ENCODE results near the gene PSMA7.

The PSMA7 gene

DNA sequence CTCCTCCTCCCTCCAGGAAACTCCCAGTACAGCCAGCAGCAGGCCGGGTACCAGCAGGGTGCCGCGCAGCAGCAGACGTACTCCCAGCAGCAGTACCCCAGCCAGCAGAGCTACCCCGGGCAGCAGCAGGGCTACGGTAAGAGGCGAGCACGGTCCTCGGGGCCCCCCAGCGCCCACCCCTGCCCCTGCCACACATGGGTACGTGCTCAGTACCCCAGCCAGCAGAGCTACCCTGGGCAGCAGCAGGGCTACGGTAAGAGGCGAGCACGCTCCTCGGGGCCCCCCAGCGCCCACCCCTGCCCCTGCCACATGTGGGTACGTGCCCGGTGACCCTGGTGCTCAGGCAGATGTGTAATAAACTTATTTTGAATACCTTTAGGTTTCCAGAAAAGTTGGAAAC, 29.5 kb upstream of the PSMA7 start:
- DNase-seq (ENCODE audit: low read depth, low spot score): no peak

DNA sequence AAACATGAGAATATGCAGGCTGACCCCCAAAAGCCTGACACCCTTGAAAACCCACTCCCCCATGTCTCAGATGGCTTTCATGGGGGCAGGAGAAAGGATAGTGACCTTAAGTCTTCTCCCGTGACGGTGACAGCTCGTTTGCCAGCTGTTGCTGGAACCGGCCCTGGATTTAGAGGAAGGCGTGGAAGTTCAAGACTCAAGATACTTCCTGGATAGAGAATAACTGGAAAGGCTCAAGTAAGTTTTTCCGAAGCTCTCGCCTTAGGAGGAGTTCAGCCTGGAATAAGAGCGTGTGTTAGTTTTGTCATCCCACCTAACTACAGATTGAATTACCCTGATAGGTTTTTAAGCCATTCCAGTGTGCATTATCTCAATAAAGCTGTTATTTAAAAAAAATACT, 28.1 kb upstream of the PSMA7 start:
- no peak for DNase-seq (ENCODE audit: low read depth, low spot score)

DNA sequence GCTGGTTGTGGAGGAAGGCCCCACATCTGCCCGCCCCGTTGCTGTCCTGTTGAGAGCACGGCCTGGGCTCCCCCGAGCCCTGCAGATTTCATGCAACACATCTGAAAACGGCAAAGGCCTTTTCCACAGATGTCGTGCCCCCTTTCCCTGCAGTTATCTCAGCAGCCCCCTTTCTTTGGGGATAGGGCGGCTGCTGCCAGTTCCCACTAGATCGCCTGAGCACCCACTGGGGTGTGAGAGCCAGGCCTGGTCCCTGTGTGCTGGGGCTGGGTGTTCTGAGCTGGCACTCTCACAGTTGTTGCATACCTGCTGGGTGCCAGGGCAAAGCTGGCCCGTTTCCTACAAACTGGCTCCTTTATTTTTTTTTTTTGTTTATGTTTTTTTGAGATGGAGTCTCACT, 27.3 kb upstream of the PSMA7 start:
- no peak for DNase-seq (ENCODE audit: low read depth, low spot score)

DNA sequence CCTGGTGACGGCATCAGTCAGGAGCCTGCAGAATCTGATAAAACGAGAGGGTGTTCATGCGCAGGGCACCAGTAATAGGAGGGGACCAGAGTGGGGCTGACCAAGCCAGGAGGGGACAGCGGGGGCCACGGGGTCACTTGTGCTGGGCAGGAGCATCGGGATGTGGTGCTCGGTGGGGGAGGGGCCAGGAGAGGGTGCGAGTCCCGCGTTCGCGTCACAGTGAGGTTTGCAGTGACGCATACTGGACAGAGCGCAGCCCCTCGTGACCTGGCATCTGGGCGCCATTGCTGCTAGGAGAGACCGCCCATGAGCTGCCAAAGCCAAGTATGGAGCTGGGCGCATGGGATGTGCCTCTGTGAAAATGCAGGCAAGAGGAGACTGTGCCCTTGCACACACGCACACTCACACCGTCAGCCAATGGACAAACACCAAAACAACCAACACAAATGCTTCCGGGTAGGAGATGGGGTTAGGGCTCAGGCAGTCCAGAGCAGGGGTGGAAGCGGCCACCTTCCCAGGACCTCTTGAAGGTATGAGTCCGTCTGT, 25.8 kb upstream of the PSMA7 start:
- DNase-seq (ENCODE audit: low read depth, low spot score): no peak

DNA sequence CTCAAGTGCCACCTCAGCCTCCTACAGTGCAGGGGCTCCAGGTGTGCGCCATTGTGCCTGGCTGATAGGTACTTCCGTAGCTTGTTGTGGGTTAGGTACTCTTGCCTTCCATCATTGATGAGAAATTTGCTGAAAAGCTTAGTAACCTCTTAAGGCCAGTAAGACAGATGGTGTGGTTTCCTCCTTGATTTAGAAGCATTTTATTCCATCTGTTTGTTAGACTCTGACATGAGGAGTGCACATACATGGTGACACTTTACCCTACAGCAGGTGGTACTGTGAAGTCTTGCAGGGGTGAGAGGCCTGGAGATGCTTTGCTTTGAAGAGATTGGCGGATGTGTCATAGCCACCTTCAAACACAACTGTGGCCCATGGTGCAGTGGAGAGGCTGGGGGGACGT, 24.9 kb upstream of the PSMA7 start:
- no peak for DNase-seq (ENCODE audit: low read depth, low spot score)

DNA sequence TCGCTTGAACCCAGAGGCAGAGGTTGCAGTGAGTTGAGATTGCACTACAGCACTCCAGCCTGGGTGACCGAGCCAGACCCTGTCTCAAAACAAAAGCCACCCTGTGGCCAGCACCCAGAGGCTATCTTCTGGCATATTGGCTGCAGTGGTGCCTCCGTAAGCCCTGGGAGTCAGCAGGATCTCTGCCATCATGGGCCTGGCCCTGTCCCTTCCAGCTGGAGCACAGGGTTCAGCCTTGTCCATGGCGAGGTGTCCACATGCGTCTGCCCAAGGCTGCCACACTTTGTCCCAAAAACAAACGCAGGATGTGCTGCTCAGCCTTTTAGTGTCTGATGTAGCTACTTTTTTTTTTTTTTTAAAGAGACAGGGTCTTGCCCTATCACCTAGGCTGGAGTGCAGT, 24.3 kb upstream of the PSMA7 start:
- no peak for DNase-seq (ENCODE audit: low read depth, low spot score)

DNA sequence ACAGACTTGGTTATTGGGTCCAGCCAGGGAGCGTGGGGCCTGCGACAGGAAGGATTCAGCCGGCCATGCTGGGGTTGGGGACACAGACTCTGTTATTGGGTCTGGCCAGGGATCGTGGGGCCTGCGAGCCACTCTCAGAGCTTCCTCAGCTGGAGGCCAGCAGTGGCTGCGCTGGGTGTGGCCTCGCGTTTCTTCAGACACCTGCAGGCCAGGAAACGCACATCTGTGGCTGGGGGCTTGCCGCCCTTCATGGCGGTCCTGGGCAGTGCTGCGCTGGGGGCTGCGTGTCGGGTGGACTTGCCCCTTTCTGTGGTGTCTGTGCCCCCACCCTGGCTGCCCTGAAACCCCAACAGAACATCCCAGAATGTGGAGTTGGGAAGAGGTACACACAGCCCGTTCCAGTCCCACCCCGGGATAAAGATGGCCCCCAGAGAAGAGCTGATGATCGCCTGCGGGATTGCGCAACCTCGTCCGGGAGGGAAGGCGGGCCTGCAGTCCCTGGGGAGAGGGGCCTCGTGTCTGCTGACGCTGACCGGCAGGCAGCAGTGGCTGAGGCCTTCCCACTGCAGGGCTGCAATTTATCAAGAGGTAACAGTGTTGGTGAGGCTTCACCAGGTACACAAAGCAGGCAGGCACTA, 22.7 kb upstream of the PSMA7 start:
- no peak for DNase-seq (ENCODE audit: low read depth, low spot score)

DNA sequence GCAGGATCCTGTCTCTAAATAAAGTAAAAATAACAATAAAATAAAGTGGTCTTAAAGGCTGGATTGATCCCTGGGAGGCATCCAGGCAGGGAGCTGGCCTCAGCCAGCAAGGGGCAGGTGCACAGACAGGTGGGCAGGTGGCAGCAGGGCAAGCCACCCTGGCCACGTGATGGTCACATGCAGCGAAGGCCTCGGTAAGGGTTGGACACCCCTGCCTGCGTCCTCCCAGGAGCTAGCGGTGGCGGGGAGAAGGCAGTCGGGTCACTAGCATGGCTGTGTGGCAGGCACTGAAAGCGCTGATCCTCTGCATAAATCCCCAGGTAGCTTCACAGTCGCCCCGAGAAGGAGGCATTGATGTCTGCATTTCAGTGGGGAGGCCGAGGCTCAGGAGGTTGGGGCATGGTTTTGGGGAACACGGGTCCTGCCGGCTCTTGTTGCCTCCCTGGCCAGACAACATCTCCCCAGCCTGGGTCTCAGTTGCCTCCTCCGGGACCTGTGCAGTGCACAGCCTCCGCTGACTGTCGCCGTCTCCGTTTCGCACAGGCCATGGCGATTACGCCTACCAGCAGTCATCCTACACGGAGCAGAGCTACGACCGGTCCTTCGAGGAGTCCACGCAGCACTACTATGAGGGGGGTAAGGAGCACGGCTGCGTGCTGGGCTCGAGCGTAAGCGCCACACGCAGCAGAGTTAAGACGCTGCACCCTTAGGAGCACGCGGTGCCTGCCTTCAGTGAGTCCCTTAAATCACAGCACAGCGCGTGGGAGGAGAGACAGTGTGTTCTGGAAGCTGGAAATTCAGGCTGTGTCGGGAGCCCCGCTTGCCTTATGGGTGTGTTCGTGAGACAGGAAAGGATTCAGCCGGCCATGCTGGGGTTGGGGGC, 21.9 kb upstream of the PSMA7 start:
- DNase-seq (ENCODE audit: low read depth, low spot score): no peak

DNA sequence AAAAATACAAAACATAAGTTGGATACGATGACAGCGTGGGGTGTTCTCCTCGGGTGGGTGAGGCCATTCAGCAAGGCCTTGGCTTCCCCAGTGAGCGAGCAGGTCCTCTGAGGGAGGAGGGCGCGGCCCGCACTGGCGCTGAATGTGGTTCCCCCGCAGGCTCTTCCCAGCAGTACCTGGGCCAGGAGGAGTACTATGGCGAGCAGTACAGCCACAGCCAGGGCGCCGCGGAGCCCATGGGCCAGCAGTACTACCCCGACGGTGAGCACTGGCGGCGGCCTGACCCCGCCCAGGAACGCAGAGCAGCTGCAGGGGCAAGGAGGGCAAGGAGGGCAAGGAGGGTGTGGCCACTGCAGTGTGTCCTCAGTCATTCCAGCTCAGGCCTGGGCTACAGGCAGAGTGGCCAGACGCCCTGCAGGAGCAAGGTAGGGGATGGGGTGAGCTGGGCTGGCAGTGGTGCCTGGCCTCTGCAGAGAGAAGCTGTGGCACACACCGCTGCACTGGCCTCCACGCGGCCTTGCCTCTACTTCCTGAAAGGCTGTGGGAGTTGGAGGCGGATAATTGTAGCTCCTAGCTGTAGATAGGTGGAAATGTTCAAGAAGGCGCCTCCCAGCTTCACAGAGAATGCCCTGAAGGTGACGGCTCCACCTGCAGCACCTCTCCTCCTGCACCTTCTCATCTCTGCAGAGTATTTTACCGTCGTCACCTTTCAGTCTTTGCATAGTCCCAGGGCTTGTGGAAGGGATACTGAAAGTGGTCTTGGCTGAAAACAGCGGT, 21.0 kb upstream of the PSMA7 start:
- DNase-seq (ENCODE audit: low read depth, low spot score): no peak

DNA sequence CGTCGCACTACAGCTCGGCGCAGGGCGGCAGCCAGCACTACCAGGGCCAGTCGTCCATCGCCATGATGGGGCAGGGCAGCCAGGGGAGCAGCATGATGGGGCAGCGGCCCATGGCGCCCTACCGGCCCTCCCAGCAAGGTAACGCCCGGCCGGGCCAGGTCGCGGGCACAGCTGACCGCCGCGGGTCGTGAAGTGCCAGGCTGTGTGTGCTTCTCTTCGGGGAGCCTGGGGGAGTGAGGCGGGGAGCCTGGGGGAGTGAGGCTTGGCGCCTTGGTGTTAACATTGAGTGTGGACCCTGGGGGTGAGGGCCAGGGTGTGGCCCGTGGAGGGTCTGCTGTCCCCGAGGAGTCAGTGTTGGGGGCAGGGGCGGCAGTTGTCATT, 20.3 kb upstream of the PSMA7 start:
- no peak for DNase-seq (ENCODE audit: low read depth, low spot score)

DNA sequence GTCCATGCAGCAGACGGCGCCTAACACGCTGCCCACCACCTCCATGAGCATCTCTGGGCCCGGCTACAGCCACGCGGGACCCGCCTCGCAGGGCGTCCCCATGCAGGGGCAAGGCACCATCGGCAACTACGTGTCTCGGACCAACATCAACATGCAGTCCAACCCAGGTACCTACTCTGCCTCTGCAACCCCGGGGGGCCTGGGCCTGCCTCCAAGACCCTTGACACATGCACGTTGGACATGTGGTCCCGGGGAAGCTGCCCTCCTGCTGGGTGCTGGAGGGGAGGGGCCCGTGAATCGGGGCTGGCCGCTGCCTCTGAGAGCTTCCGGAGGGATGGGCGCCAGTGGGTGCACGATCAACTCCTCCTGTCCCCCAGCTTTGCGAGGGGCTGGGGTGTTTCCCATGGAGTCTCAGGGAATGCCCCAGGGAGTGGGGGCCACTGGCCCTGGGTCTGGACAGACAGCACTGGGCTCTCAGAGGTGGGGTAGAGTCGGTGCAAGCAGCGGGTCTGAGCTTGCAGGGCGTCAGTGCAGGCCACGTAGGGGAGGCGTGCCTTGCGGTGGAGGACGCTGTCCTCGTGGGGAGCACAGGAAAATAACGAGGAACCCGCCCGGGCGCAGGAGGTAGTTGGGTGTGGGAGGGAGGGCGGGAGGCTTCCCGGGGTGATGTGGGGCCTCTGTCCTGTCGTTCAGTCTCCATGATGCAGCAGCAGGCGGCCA, 19.7 kb upstream of the PSMA7 start:
- no peak for DNase-seq (ENCODE audit: low read depth, low spot score)

DNA sequence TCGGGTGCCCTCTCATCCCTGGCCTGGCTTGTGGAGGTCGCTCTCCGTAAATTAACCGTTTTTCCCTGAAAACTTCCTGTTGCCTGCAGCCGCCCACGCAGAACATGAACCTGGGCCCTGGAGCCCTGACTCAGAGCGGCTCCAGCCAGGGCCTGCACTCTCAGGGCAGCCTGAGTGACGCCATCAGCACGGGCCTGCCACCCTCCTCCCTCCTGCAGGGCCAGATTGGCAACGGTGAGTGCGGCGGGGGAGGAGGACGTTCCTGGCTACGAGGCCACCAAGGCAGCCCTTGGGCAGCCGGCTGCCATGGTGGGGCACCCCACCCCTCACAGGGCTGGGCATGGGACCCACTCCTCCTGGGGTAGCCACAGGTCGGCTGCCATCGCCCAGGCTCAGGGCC, 18.2 kb upstream of the PSMA7 start:
- no peak for DNase-seq (ENCODE audit: low read depth, low spot score)

DNA sequence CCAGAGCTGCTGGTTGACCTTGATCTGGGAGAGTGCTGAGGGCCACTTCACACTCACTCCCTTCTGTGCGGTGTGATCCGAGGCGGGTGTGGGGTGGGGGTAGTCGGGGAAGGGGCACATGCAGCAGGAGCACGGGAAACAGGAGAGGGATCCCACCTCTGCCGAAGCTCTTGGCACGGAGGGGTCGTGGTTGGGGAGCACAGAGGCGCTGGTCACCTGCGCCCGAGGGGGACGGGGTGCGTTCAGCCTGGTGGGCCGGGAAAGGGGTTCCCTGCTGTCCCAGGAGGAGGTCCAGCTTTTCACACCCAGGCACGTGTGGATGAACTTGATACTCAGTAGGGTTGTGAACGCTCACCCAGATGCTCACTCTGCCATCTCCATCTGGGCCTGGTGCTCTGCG, 17.7 kb upstream of the PSMA7 start:
- DNase-seq (ENCODE audit: low read depth, low spot score): no peak

DNA sequence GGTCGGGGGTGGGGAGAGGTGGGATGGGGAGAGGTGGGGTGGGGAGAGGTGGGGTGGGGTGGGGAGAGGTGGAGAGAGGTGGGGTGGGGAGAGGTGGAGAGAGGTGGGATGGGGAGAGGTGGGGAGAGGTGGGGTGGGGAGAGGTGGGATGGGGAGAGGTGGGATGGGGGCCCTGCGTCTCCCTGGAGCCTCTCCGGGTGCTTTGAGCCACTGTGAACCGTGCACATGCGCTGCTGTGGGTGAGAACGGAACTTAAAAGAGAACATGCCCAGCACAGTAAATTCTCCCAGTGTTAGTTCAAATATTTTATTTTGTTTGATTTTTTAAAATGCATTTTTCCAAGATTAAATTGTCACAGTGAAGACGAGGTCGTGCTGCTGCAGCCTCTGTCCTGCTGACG, 17.1 kb upstream of the PSMA7 start:
- DNase-seq (ENCODE audit: low read depth, low spot score): no peak

DNA sequence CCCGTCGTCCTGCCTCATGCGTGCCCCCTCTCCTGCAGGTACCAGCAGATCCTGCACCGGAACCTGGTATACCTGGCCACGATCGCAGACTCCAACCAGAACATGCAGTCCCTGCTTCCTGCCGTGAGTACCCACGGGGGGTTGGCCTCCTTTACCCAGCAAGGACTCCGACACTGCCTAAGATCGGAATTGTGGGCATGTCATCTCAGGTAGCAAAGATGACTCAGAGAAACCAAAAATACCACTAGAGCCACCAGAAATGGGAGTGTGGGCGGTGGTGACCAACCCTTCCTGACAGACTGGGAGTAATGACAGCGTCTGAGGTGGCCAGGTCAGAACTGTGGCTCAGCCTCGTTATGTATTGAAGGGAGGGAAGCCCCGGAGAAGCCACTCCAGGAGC, 16.6 kb upstream of the PSMA7 start:
- DNase-seq (ENCODE audit: low read depth, low spot score): no peak

DNA sequence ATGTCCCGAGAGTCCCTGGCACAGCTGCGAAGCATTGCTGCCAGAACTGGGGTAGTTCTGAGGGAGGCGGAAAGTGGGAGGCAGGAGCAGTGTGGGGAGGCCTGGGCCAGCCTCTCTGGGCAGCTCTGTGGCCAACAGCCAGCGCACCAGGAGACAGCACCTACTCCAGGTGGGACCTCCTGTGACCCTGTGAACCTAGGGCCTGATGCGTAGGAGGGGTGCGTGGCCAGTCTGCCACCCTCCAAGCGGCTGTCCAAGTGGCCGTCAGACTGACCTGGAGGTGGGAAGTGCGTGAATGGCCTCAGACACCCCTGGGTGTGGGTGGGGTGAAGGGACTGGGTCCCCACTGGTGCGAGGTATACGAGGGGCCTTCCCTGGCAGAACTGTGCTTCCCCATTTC, 15.9 kb upstream of the PSMA7 start:
- no peak for DNase-seq (ENCODE audit: low read depth, low spot score)

DNA sequence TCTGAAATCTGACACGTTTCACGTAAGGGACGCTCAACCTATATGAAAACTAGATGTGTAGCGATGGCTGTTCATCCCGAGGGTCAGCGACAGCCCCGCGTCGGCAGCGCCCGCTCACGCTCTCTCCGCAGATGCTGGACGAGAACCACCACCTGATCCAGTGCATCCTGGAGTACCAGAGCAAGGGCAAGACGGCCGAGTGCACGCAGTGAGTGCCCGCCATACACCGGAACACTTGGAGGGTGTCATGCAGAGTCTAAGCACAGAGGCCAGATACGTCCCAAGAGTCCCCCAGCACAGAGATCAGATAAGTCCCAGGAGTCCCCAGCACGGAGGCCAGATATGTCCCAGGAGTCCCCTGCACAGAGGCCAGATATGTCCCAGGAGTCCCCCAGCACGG, 15.3 kb upstream of the PSMA7 start:
- DNase-seq (ENCODE audit: low read depth, low spot score): no peak

DNA sequence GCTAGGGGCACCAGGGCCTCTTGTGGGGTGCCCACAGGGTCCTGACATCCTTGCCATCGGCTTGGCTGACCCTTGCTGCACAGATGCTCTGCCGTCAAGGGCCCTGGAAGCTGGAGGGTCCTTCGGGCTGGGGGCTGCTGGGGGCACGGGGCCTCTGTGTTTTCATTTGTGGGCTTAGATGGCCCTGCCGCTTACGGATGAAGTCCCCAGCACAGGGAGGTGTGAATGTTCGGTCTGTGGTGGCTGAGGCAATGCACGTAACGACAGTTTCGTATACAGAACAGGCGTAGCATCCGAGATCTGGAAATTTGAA, 14.8 kb upstream of the PSMA7 start:
- DNase-seq (ENCODE audit: low read depth, low spot score): no peak

DNA sequence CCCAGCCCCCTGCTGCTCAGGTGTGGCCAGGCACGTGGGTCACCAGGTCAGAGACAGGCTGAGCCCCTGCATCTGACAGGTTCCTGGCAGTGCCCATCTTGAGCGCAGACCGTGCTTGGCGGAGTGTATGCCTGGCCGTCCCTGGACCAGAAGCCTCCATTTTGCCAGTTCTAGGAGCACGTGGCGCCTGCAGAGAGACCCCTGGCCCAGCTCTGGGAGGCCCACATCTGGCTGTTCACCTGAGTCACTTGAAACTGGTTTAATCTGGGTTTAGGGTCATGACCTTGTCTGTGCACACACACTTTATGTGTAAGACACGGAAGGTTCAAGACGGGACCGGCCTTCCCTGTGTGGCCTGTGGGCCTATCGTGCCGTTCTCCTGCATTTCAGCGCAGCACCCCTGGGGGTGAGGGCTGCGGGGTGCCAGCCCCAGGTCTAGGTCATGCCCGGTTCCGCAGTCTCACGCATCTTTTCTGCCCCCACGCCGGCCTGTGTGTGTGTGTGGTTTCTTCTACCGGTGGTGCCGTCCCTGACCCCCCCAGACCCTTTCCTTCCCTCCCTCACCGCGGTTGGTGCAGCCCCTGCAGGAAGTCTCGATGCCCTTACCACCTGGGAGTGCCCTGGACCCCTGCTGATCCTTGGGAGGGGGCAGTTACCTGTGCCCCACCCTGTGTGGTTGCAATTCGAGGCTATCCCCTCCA, 14.3 kb upstream of the PSMA7 start:
- no peak for DNase-seq (ENCODE audit: low read depth, low spot score)

DNA sequence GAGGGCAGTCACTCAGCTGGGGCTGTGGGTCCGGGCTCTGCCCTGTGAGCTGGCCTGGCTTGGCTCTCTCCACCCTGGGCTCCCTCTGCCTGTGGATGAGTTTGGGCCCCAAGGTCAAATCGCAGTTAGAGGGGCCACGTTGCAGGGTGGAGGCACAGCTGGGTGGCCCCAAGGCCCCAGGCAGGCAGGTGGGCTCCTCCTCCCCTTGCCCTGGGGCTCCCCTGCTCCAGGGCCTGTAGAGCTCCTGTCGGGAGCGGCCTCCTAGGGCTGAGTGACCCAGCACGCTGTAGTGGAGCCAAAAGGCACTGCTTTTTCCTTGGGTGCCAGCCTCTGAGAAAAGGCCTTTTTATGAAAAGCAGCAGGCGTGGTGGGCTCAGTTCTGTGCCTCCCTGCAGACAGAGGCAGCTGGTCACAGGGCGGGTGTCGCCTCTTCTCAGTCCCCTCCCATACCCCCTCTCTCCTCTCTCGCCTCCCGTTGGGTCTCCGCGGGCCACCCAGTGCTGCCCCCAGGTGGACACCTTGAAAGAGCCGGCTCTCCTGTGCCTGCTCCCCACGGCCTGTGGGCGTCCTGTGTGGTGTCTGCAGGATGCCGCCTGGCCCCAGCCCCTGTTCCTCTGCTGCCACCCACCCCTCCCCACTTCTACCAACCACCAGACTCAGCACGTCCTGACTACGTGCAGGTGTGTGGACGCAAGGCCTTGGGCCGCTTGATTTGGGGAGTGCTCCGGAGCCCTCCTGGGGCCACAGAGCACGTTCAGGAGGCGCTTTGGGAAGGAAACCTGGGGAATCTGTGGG, 13.6 kb upstream of the PSMA7 start:
- DNase-seq (ENCODE audit: low read depth, low spot score): no peak

DNA sequence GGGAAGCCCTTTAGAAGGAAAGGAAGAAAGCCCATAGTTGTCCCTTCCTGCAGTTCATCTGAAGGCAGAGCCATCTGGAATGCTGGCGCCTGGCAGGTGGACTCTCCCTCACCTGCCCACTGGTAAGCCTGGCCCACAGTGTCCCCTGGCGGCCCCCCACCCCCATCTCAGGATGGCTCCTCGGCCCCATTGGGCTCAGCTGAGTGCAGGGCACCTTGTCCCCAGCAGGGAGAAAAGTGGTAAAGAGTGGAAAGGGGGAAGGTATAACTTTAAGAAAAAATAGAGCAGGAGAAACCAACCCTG, 13.0 kb upstream of the PSMA7 start:
- DNase-seq (ENCODE audit: low read depth, low spot score): no peak
